Measurements from ENCODE around the gene CD55.

The CD55 gene

GRCh38 chr1:207335695-207336363 lies 14.4 kb downstream of the CD55 start:
- DNase-seq (ENCODE audit: extremely low read depth, low read depth): no peak
- TF ChIP-seq, protein P1, sequence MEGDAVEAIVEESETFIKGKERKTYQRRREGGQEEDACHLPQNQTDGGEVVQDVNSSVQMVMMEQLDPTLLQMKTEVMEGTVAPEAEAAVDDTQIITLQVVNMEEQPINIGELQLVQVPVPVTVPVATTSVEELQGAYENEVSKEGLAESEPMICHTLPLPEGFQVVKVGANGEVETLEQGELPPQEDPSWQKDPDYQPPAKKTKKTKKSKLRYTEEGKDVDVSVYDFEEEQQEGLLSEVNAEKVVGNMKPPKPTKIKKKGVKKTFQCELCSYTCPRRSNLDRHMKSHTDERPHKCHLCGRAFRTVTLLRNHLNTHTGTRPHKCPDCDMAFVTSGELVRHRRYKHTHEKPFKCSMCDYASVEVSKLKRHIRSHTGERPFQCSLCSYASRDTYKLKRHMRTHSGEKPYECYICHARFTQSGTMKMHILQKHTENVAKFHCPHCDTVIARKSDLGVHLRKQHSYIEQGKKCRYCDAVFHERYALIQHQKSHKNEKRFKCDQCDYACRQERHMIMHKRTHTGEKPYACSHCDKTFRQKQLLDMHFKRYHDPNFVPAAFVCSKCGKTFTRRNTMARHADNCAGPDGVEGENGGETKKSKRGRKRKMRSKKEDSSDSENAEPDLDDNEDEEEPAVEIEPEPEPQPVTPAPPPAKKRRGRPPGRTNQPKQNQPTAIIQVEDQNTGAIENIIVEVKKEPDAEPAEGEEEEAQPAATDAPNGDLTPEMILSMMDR (IDR thresholded peaks at IDR 0.05; ENCODE audit: low read depth, low read length): no peak

DNA sequence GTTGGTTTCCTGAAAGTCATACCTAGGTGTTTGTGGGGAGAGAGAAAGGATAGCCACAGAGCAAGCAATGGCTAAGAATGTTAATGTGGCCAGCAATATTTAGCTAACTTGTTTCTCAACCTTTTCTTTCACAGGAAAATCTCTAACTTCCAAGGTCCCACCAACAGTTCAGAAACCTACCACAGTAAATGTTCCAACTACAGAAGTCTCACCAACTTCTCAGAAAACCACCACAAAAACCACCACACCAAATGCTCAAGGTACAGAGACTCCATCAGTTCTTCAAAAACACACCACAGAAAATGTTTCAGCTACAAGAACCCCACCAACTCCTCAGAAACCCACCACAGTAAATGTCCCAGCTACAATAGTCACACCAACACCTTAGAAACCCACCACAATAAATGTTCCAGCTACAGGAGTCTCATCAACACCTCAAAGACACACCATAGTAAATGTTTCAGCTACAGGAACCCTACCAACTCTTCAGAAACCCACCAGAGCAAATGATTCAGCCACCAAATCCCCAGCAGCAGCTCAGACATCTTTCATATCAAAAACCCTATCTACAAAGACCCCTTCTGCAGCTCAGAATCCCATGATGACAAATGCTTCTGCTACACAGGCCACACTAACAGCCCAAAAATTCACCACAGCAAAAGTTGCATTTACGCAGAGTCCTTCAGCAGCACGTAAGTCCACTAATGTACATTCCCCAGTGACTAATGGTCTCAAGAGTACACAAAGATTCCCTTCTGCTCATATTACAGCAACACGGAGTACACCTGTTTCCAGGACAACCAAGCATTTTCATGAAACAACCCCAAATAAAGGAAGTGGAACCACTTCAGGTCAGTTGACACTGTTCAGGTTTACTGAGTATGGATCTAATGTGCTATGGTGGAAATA lies 15.3 kb downstream of the CD55 start:
- TF ChIP-seq, protein P1 (IDR thresholded peaks at IDR 0.05; ENCODE audit: low read depth, low read length): no peak
- DNase-seq (ENCODE audit: extremely low read depth, low read depth): no peak

GRCh38 chr1:207342332-207342731 lies 20.9 kb downstream of the CD55 start:
- no peak for DNase-seq (ENCODE audit: extremely low read depth, low read depth)
- TF ChIP-seq, protein P1 (IDR thresholded peaks at IDR 0.05; ENCODE audit: low read depth, low read length): no peak

GRCh38 chr1:207343675-207344074 lies 22.2 kb downstream of the CD55 start:
- DNase-seq (ENCODE audit: extremely low read depth, low read depth): no peak
- TF ChIP-seq, protein P1 (IDR thresholded peaks at IDR 0.05; ENCODE audit: low read depth, low read length): no peak

GRCh38 chr1:207344221-207344620 lies 22.7 kb downstream of the CD55 start:
- no peak for DNase-seq (ENCODE audit: extremely low read depth, low read depth)
- TF ChIP-seq, protein P1 (IDR thresholded peaks at IDR 0.05; ENCODE audit: low read depth, low read length): no peak

- TF ChIP-seq, protein P1 (IDR thresholded peaks at IDR 0.05; ENCODE audit: low read depth, low read length): no peak
- no peak for DNase-seq (ENCODE audit: extremely low read depth, low read depth)
Measured at GRCh38 chr1:207345644-207346477, 24.4 kb downstream of the CD55 start.

Measured in AG09319 (cell line).